T-helper 9 cell (primary cell): ENCODE data around the gene EOGT.

Experiments
- DNase-seq: peaks from one replicate; pipeline ENCODE4 v3.0.0-alpha.2; 2020

The EOGT gene

DNA sequence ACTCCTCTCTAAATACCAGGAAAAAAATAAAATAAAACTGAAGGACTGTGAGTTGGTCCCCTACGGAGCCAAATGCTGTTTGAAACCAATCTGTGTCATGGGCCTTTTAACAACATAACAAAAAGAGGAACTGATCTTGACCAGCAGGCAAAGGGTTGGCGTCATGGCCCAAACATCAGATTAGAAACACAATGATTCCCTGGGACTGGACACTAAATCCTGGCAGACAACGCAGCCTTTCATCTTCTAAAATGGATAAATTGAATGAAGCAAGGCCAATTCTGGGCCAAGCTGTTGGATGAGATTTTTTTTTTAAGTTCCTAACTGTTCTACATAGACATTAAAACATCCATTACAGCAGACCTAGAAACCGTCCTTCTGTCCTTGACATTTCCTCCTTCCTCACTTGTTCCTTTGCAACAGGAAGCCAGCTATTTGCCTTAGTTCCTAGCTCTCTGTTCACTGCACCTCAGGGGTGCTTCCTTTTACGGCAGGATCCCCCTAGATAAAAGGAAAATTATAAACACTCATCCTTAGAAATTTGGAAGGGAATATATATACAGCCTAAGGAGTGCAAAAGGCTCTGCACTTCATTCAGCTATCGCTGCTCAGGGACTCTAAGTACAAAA lies 59.6 kb downstream of the EOGT start:
- no peak for DNase-seq

DNA sequence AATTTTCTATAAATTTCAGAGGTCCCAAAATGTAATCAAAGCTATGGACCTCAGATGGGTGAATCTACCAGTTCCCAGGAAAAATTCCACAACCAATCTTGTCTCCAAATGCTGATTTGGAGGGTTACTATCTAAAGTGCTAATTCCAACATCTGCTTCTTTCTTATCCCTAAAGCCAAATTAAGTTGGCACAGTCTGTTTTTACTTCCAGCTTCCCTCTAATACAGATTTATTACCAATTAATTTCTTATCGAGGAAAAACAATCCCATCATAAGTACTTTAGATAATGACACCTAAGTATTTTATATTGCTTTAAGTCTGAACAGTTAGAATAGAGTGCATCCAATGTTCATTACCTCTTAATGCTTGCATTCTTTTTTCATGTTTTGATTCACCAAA lies 68.3 kb downstream of the EOGT start:
- no peak for DNase-seq

- no peak for DNase-seq
Measured at GRCh38 chr3:68943753-68944500, 69.6 kb downstream of the EOGT start.

- DNase-seq, result no peak
Measured at GRCh38 chr3:68941055-68941454, 72.4 kb downstream of the EOGT start.

DNA sequence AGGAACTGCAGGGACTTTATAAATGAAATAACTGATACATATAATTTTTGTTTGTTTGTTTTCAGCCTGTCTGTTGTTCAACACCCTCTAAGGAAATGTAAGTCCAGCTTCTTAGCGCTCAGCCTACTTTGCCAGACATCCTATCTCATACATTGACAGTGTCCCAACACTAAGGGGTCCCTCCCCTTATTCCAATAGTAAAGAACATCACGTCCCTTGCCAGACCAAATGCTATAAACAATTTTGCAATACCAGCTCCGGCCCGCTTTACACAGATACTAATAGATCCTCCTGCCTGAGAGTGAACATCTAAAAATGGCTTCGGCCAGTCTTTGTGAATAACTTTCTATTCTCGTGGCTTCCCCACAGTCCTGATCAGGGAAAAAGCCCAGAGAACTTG lies 76.6 kb downstream of the EOGT start:
- DNase-seq, result no peak

DNA sequence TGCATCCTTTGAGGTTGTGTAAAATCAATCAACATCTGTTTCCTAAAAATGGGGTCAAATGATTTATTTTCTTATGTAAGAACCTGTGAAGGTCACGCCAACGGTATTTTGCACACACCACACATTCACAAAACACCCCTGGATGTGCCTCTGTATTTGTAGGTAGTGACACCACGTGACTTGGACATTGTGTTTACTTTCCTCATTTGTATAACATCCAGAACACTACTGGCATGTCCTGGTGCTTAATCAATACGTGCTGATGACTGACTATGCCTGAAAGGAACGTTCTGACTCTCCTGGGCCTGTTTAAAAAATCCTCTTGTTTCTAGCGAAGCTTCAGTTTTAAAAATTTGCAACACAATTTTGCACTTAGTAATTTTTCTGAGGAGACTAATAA lies 77.7 kb downstream of the EOGT start:
- DNase-seq, result no peak

- no peak for DNase-seq
Measured at GRCh38 chr3:68931406-68932149, 81.9 kb downstream of the EOGT start.
